NT2/D1 (cell line): ENCODE data around the gene LDHB.

Experiments used
- DNase-seq: peaks from one replicate; pipeline ENCODE4 v3.0.0-alpha.2; 2011; ENCODE audit warnings: low read depth, low spot score
- H3K27me3 ChIP-seq: 2 replicates; pipeline ENCODE4 v1.6.0; 2011; ENCODE audit warnings: mild to moderate bottlenecking; ENCODE audit not compliant: insufficient read length, insufficient read depth
- H3K36me3 ChIP-seq: 2 replicates; pipeline ENCODE4 v1.6.1; 2011; ENCODE audit warnings: mild to moderate bottlenecking, low read length, mixed read lengths; ENCODE audit not compliant: insufficient read depth, insufficient read length
- H3K4me1 ChIP-seq: 2 replicates; pipeline ENCODE4 v1.5.1; 2011; ENCODE audit not compliant: insufficient read depth, insufficient read length
- H3K4me3 ChIP-seq: 2 replicates; pipeline ENCODE4 v1.5.1; 2011; ENCODE audit warnings: low read depth; ENCODE audit not compliant: insufficient read length
- H3K9ac ChIP-seq: 2 replicates; pipeline ENCODE4 v1.6.0; 2011; ENCODE audit warnings: low read depth; ENCODE audit not compliant: insufficient read length
- H3K9me3 ChIP-seq: 2 replicates; pipeline ENCODE4 v1.5.1; 2011; ENCODE audit warnings: mild to moderate bottlenecking, low read length; ENCODE audit not compliant: insufficient read depth
- SUZ12 ChIP-seq: IDR thresholded peaks from 2 replicates; pipeline ENCODE4 v1.6.1; 2011; ENCODE audit not compliant: insufficient read length, insufficient read depth; ENCODE audit errors: extremely low read depth
- YY1 ChIP-seq: IDR thresholded peaks from 2 replicates; pipeline ENCODE4 v1.6.1; 2011; ENCODE audit not compliant: insufficient read length, insufficient read depth
- ZNF274 ChIP-seq: IDR thresholded peaks from 2 replicates; pipeline ENCODE4 v1.6.1; 2011; ENCODE audit warnings: mild to moderate bottlenecking, low read depth, low read length

The LDHB gene

DNA sequence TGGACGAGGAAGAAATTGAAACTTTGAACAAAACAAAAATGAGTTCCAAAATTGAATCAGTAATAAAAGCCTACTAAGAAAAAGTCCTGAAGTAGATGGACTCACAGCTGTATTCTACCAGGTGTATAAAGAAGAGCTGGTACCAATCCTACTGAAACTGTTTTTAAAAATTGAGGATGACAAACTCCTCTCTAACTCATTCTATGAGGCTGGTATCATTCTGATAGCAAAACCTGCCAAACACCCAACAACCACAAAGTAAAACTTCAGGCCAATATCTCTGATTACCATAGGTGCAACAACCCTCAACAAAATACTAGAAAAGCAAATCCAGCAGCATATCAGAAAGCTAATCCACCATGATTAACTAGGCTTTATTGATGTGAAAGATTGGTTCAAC lies 33.9 kb upstream of the LDHB start:
- Histone ChIP-seq H3K27me3 (no peaks in the 10 kb centered on the region), H3K9ac (no peak overlapping the region), H3K9me3 (peaks cover 22% of the 10 kb centered on the region), H3K4me3 (no peak overlapping the region), H3K36me3 (no peaks in the 10 kb centered on the region), H3K4me1 (no peaks in the 10 kb centered on the region)
- TF ChIP-seq SUZ12 = no peak
- no peak for TF ChIP-seq ZNF274
- no peak for TF ChIP-seq YY1
- DNase-seq = no peak

DNA sequence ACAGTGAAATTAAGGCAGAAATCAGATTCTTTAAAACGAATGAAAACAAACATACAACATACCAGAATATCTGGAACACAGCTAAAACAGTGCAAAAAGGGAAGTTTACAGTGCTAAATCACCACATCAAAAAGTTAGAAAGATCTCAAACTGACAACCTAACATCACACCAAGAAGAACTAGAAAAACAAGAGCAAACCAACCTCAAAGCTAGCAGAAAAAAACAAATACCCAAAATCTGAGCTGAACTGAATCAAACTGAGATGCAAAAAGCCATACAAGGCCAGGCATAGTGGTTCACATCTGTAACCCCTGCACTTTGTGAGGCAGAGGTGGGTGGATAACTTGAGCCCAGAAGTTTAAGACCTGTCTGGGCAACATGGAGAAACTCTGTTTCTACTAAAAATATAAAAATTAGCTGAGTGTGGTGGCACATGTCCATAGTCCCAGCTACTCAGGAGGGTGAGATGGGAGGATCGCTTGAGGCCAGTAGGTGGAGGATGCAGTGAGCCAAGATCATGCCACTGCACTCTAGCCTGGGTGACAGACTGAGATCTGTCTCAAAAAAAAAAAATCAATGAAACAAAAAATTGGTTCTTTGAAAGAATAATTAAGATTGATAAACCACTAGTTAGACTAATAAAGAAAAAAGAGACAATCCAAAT lies 33.2 kb upstream of the LDHB start:
- Histone ChIP-seq H3K36me3 (no peaks in the 10 kb centered on the region), H3K4me3 (no peak overlapping the region), H3K4me1 (no peaks in the 10 kb centered on the region), H3K9ac (no peak overlapping the region), H3K9me3 (peaks cover 22% of the 10 kb centered on the region), H3K27me3 (no peaks in the 10 kb centered on the region)
- no peak for TF ChIP-seq ZNF274
- TF ChIP-seq YY1 = no peak
- no peak for TF ChIP-seq SUZ12
- DNase-seq = no peak

- H3K9ac ChIP-seq = no peak overlapping the region
- no peak for TF ChIP-seq SUZ12
- TF ChIP-seq YY1 = no peak
- no peak for TF ChIP-seq ZNF274
Observed at GRCh38 chr12:21683115-21683514, 25.5 kb upstream of the LDHB start.

DNA sequence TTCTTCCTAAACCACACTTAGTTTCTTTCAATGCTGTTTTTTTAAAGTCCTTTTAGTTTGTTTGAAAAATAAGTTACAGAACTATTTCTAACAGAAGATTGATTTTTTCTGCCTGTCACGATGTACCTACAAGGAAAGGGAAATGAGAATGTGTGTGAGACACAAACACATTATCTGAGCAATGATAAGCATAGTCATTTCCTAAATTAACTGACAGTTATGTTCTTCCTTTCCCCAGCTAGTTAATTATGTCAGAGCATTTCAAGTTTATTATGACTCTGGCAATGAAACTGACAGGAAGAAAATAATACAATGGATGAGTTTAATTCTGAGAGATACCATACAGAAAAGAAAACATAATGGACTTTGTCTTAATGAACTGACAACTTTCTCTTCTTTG lies 21.3 kb upstream of the LDHB start:
- Histone ChIP-seq H3K4me1 (no peaks in the 10 kb centered on the region), H3K36me3 (no peaks in the 10 kb centered on the region), H3K4me3 (no peak overlapping the region), H3K27me3 (no peaks in the 10 kb centered on the region), H3K9ac (no peak overlapping the region), H3K9me3 (no peaks in the 10 kb centered on the region)
- TF ChIP-seq ZNF274 (no peak), YY1 (no peak)
- no peak for DNase-seq

More at GRCh38 chr12:21683115-21683514, 25.5 kb upstream of the LDHB start:
- no peaks in the 10 kb centered on the region for H3K36me3 ChIP-seq
- no peaks in the 10 kb centered on the region for H3K27me3 ChIP-seq
- H3K4me3 ChIP-seq = no peak overlapping the region
- no peak for DNase-seq
- no peaks in the 10 kb centered on the region for H3K4me1 ChIP-seq
- H3K9me3 ChIP-seq = peaks cover 7% of the 10 kb centered on the region; the same call in 1 of the 2 replicates

- Histone ChIP-seq H3K9me3 (no peaks in the 10 kb centered on the region), H3K4me3 (no peak overlapping the region), H3K4me1 (no peaks in the 10 kb centered on the region), H3K36me3 (no peaks in the 10 kb centered on the region), H3K9ac (no peak overlapping the region), H3K27me3 (no peaks in the 10 kb centered on the region)
- TF ChIP-seq YY1 = no peak
- no peak for TF ChIP-seq SUZ12
- TF ChIP-seq ZNF274 = no peak
- DNase-seq = no peak
Observed at GRCh38 chr12:21677622-21678277, 20.1 kb upstream of the LDHB start.

DNA sequence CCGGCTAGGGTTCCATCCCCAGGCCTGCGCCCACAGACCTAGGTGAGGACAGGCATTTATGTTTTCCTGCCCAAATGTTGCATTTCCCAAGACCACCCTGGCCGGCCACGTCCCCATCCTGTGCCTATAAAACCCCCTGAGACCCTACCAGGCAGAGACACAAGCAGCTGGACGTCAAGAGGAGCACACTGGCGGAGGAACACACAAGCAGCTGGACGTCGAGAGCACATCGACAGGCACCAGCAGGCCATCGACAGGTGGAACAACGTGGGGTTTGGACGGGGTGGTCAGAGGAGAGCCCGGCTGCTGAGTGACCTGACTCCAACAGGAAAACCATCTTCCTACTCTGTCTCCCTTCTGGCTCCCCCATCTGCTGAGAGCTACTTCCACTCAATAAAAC lies 19.6 kb upstream of the LDHB start:
- Histone ChIP-seq H3K4me1 (no peaks in the 10 kb centered on the region), H3K27me3 (no peaks in the 10 kb centered on the region), H3K9ac (no peak overlapping the region), H3K36me3 (no peaks in the 10 kb centered on the region), H3K9me3 (no peaks in the 10 kb centered on the region), H3K4me3 (no peak overlapping the region)
- TF ChIP-seq YY1 (no peak), ZNF274 (no peak), SUZ12 (no peak)
- DNase-seq = no peak

GRCh38 chr12:21676776-21677175 lies 19.1 kb upstream of the LDHB start:
- H3K4me3 ChIP-seq = no peak overlapping the region
- no peak for DNase-seq
- no peaks in the 10 kb centered on the region for H3K36me3 ChIP-seq
- H3K4me1 ChIP-seq = no peaks in the 10 kb centered on the region
- H3K27me3 ChIP-seq = no peaks in the 10 kb centered on the region
- H3K9ac ChIP-seq = no peak overlapping the region
- TF ChIP-seq SUZ12 (no peak), YY1 (no peak), ZNF274 (no peak)
- no peaks in the 10 kb centered on the region for H3K9me3 ChIP-seq
